ENCODE measurements around the gene KRTAP10-2. TPM values are rescaled to one million over a fixed set of nuclear protein-coding genes. Genes with fewer than 3 reads are reported as not detected.

The KRTAP10-2 gene
- polyA plus RNA-seq, 3 donors from 2014 or later: not detected

DNA sequence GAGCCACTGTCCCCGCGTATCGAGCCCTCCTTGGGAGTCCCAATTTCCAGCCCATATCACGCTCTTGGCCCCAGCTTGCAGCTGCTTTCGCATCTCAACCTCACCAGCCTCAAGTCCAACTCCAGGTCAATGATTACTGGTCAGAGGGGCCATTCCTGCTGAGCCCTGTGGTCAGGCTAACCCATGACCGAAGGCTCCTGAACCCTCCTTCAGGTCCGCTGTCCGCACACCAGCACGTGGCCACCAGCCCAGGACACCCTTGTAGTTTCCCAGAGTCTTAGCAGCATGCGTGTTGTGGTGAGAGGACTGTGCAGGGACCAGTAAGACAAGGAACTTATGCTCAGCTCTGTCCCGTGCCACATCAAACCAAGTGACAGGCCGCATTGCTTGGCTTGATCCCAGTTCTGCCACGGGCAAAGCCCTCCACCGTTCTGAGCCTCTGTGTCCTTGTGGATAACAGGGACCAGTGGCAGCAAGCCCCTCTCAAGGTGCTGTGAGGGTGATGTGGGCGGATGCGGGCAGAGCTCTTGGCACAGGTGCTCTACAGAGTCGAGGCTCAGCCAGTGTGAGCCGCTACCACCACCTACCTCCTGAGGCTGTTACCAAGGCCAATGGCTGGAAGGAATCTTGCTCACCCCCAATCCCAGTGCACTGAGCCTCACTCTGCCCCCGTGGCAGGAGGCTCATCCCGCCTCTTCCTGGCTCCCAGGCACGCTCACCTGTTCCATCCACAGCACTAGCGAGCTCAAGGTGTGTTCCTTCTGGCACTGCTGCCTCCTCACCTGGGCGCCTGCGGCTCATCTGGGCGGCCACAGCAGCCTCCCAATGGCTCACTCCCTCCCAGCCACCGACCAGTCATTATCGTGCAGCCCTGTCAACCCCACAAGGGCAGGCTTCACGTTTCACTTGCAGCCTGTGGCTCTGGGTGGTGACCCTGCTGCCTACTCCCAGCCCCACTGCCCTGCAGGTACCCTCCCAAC lies 31.7 kb downstream of the KRTAP10-2 start:
- Mint-ChIP-seq H3K27ac (peak overlapping the region in 1 of 6 donors; percentile 37), H3K36me3 (no peaks in the 10 kb centered on the region)

DNA sequence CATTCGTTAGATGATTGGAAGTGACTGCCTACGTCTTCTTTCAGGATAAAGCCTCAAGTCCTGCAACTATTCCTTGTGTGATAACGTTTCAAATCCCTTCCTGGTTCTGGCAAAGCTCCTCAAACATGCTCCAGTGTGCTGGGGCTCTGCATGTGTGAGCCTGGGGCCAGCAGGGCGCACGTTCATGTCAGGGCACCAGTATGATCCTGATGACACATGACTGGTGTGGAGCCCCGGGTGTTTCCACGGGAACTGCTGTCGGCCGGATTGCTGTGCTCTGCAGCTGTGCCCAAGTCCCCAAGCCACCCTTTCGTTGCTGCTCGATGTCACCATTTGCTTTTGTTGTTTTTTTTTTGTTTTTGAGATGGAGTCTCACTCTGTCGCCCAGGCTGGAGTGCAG lies 32.6 kb downstream of the KRTAP10-2 start:
- H3K36me3 Mint-ChIP-seq: no peaks in the 10 kb centered on the region
- peaks cover 0 to 2% (median 1%) of the 10 kb centered on the region in 3 donors for H3K27me3 Mint-ChIP-seq (ENCODE audit: low read depth in 3 of 3)
- H3K4me1 Mint-ChIP-seq: no peaks in the 10 kb centered on the region
- H3K27ac Mint-ChIP-seq: no peak overlapping the region
- H3K4me3 Mint-ChIP-seq: no peak overlapping the region
- DNase-seq: no peak
- H3K9me3 Mint-ChIP-seq: no peaks in the 10 kb centered on the region

More for the DNA sequence above, 31.7 kb downstream of the KRTAP10-2 start:
- no peaks in the 10 kb centered on the region for H3K9me3 Mint-ChIP-seq
- H3K4me1 Mint-ChIP-seq: no peaks in the 10 kb centered on the region
- H3K4me3 Mint-ChIP-seq: no peak overlapping the region
- no peak for DNase-seq
- peaks cover 0 to 2% (median 1%) of the 10 kb centered on the region in 3 donors for H3K27me3 Mint-ChIP-seq (ENCODE audit: low read depth in 3 of 3)

DNA sequence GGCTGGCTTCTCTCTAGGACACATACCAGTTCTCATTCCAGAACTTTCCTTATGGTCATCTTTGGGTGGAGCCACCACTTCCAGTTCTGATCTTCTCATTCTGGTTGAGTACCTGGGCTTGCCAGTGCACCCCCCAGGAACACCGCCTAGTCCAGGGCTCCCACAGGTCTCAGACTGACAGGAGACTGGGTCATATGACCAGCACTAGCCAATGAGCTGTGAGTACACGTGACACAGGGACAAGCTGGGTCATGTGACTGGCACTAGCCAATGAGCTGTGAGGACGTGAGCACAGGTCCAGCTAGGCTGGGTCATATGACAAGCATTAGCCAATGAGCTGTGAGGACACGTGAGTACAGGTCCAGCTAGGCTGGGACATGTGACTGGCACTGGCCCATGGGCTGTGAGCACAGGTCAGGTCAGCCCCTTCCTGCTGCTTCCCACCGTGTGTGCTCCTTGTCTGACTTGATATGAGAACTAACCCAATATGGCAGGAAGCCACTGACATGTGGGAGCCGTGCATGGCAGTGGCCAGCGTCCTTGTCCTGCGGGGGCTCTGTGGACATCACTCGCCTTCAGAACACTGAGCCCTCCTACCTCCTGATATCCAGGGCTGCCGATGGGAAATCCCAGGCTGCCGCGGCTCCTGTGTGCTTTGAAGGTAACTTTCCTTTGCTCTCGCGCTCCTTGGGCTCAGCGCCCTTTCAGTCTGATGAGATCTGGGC lies 34.0 kb downstream of the KRTAP10-2 start:
- Mint-ChIP-seq H3K27me3 (ENCODE audit: low read depth in 3 of 3) (peaks cover 0 to 2% (median 1%) of the 10 kb centered on the region in 3 donors), H3K4me3 (no peak overlapping the region), H3K27ac (no peak overlapping the region), H3K4me1 (no peaks in the 10 kb centered on the region), H3K9me3 (no peaks in the 10 kb centered on the region), H3K36me3 (no peaks in the 10 kb centered on the region)
- DNase-seq: peak in 1 of 3 donors; percentile 7

DNA sequence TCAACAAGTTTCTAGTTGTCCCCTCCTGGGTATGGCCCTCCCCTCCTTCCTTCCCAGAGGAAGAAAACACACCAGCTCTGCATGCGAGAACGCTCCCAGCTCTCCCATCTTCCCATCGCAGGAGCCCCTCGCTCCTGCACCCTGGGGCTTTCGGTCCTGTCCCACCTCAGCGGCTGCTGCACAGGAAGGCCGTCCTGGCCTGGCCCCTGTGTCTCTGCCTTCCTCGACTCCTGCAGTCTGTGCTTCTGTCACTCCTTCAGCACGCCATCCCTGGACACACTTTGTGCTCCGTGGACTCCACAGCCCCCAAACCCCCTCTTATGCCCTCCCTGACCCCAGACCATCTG lies 34.5 kb downstream of the KRTAP10-2 start:
- Mint-ChIP-seq H3K27me3 (ENCODE audit: low read depth in 3 of 3) (peaks cover 0 to 2% (median 1%) of the 10 kb centered on the region in 3 donors), H3K36me3 (no peaks in the 10 kb centered on the region), H3K27ac (no peak overlapping the region), H3K4me1 (no peaks in the 10 kb centered on the region), H3K9me3 (no peaks in the 10 kb centered on the region), H3K4me3 (no peak overlapping the region)
- DNase-seq: no peak

GRCh38 chr21:44516342-44516741 lies 35.0 kb downstream of the KRTAP10-2 start:
- H3K4me3 Mint-ChIP-seq: no peak overlapping the region
- H3K36me3 Mint-ChIP-seq: no peaks in the 10 kb centered on the region
- no peak for DNase-seq
- no peaks in the 10 kb centered on the region for H3K4me1 Mint-ChIP-seq
- no peaks in the 10 kb centered on the region for H3K9me3 Mint-ChIP-seq
- H3K27me3 Mint-ChIP-seq (ENCODE audit: low read depth in 3 of 3): peaks cover 0 to 2% (median 1%) of the 10 kb centered on the region in 3 donors
- no peak overlapping the region for H3K27ac Mint-ChIP-seq

DNA sequence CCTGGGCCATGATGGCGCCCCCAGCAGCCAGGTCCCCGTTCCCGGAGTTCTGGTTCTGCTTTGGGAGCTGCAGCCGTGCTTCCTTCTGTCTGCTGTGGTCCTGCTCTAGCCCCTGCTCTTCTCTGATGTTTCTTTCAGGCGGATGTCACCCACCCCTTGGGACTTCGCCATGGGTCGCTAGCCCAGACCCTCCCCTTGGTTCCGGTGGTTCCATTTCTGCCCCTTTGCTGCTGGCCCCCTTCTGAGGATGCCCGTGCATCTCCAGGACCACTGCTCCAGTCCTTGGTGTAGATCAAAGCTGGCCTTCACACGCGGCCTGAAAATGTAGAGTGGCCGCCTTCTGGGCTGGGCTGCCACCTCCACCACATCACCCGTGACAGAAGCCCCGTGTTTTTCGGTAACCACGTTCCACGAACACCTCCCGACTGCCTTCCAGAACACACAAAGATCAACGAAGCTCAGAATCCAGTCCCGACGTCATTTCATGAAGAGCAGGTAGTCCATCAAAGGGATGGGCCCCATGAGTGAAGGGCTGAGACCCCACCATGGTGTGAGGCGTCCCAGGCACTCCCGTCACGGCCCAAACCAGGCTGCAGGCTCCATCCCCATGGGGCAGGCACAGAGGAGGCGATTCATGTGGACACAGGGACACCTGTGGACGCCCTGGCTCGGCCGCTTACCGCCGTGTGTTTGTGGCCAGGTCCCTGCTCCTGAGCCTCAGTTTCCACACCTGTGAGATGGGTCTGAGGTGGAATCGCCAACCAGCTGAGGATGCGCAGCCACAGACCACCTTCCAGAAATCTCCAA lies 35.7 kb downstream of the KRTAP10-2 start:
- DNase-seq: no peak
- no peaks in the 10 kb centered on the region for H3K36me3 Mint-ChIP-seq

DNA sequence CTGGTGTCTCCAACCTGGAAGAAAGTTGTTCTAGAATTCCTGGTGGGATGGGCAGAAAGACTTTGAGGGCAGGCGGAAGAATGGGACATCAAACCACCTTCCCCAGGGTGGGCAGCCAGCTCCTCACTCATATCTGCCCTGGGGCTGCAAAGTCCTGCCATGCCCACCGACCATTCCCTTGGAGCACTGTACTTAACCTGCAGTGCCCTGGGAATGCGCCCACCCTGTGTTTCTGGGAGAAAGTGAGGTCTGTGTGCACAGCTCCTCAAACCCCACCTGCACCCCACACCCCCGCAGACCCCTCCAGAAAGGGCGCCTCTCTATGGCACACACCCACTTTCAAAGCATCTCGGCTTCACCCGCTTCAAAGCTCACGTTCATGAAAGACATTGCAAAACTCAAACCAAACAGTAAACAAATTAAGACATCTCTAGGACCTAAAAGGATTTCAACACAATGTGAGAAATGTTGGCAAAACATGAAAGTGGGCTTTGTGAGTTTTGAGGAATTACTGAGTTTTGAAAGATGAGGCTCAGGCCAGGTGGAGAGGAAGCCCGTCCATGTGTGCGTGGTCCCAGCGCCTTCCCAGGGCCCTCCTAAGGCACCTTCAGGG lies 36.5 kb downstream of the KRTAP10-2 start:
- Mint-ChIP-seq H3K9me3 (no peaks in the 10 kb centered on the region), H3K4me3 (no peak overlapping the region), H3K36me3 (no peaks in the 10 kb centered on the region), H3K4me1 (peaks cover 0 to 3% of the 10 kb centered on the region in 2 donors), H3K27me3 (ENCODE audit: low read depth in 3 of 3) (peaks cover 0 to 2% (median 1%) of the 10 kb centered on the region in 3 donors), H3K27ac (peak overlapping the region in 1 of 6 donors; percentile 22)
- no peak for DNase-seq

More for the DNA sequence above, 35.7 kb downstream of the KRTAP10-2 start:
- no peak overlapping the region for H3K4me3 Mint-ChIP-seq
- peaks cover 0 to 3% of the 10 kb centered on the region in 2 donors for H3K4me1 Mint-ChIP-seq
- H3K27ac Mint-ChIP-seq: no peak overlapping the region
- H3K27me3 Mint-ChIP-seq (ENCODE audit: low read depth in 3 of 3): peaks cover 0 to 2% (median 1%) of the 10 kb centered on the region in 3 donors
- H3K9me3 Mint-ChIP-seq: no peaks in the 10 kb centered on the region

GRCh38 chr21:44514218-44514520 lies 37.1 kb downstream of the KRTAP10-2 start:
- Mint-ChIP-seq H3K36me3 (no peaks in the 10 kb centered on the region), H3K27me3 (ENCODE audit: low read depth in 3 of 3) (peaks cover 2 to 3% (median 2%) of the 10 kb centered on the region in 3 donors), H3K4me3 (no peak overlapping the region), H3K27ac (no peak overlapping the region), H3K9me3 (no peaks in the 10 kb centered on the region), H3K4me1 (peaks cover 0 to 3% of the 10 kb centered on the region in 2 donors)
- DNase-seq: no peak

DNA sequence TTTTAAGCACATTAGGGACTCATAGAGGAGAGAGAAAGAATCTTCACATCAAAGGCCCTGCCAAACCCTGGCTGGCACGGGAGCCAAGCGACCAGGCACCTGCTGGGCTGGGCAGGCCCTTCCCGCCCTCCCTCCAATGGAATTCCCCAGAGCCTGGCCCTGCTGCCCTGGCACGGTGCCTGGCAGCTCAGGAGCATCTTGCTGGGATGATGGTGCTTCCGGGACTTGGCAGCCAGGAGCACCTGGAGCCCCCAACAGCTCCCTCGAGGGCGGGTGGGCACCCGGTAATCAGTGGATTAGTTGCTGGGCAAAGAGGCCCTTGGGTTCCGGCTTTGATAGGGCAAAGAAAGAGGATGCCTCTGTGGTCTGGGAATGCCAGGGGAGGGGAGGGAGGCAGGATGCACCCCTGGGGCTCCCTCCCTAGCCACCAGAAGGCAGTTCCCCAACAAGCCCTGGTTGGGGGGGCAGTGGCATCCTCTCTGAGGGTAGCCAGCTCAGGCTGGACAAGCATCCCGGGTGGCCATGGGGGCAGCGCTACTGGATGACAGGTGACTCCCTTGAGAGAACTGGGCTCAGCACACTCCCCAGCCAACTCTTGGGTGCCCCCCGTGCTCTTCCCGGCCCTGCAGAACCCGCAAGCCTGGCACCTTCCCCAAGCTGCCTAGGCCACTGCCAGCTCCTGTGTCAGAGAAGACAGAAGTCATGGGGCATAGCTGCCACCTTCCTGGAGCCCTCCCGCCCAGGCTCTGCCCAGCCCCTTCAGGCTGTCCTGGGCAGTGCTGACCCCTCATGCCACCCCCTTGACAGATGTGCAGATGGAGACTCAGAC lies 37.7 kb downstream of the KRTAP10-2 start:
- no peak overlapping the region for H3K4me3 Mint-ChIP-seq
- H3K27me3 Mint-ChIP-seq (ENCODE audit: low read depth in 3 of 3): peaks cover 2 to 3% (median 2%) of the 10 kb centered on the region in 3 donors
- no peak for DNase-seq
- peaks cover 0 to 3% of the 10 kb centered on the region in 2 donors for H3K4me1 Mint-ChIP-seq
- no peaks in the 10 kb centered on the region for H3K9me3 Mint-ChIP-seq
- H3K27ac Mint-ChIP-seq: no peak overlapping the region
- H3K36me3 Mint-ChIP-seq: no peaks in the 10 kb centered on the region

GRCh38 chr21:44512496-44513388 lies 38.6 kb downstream of the KRTAP10-2 start:
- no peak overlapping the region for H3K27ac Mint-ChIP-seq
- peaks cover 0 to 3% of the 10 kb centered on the region in 2 donors for H3K4me1 Mint-ChIP-seq
- no peaks in the 10 kb centered on the region for H3K9me3 Mint-ChIP-seq
- H3K36me3 Mint-ChIP-seq: no peaks in the 10 kb centered on the region
- peaks cover 2 to 3% (median 2%) of the 10 kb centered on the region in 3 donors for H3K27me3 Mint-ChIP-seq (ENCODE audit: low read depth in 3 of 3)
- no peak overlapping the region for H3K4me3 Mint-ChIP-seq
- DNase-seq: no peak

DNA sequence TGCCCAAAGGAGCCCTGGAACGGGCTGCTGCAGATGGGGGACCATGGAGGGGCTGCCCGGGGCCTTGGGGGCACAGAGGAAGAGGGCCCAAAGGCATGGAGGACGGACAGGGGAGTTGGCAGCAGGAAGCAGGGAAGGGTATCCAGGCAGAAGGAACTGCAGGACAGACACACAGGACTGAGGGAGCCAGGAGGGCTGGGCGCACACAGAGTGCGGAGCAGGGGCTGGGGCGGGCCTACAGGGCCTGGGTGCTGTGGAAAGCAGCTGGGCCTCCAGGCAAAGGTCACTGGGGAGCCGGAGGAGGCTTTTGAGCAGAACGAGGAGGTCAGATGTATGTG lies 39.4 kb downstream of the KRTAP10-2 start:
- H3K4me3 Mint-ChIP-seq: no peak overlapping the region
- H3K27me3 Mint-ChIP-seq (ENCODE audit: low read depth in 3 of 3): peaks cover 1 to 5% (median 2%) of the 10 kb centered on the region in 3 donors
- H3K27ac Mint-ChIP-seq: no peak overlapping the region
- H3K9me3 Mint-ChIP-seq: no peaks in the 10 kb centered on the region
- no peak for DNase-seq
- H3K36me3 Mint-ChIP-seq: no peaks in the 10 kb centered on the region
- peaks cover 0 to 3% of the 10 kb centered on the region in 2 donors for H3K4me1 Mint-ChIP-seq

All from immature natural killer cell (primary cell).